Liver (tissue), 9 donors: ENCODE measurements around the gene NCKAP5L. TPM values are rescaled to one million over a fixed set of nuclear protein-coding genes. Genes with fewer than 3 reads are reported as not detected.

ENCODE experiments used
- DNase-seq: peaks from one replicate; pipeline ENCODE4 v3.0.0-alpha.2; 2017; ENCODE audit warnings: low spot score
- H3K27ac ChIP-seq, 2 donors: one replicate each; pipeline ENCODE4 v1.7.0; 2013; ENCODE audit warnings: inconsistent platforms in 2 of 2, low read length in 2 of 2, control low read depth in 1 of 2, low read depth in 1 of 2, mild to moderate bottlenecking in 1 of 2
- H3K27me3 ChIP-seq, 4 donors: one replicate each; pipeline versions ENCODE4 v1.6.1 to v1.7.0; 2013; ENCODE audit warnings: low read length in 3 of 4, inconsistent platforms in 1 of 4, mild to moderate bottlenecking in 1 of 4, moderate library complexity in 1 of 4; ENCODE audit not compliant: control insufficient read depth in 4 of 4, insufficient read depth in 4 of 4
- H3K36me3 ChIP-seq, 4 donors: one replicate each; pipeline versions ENCODE4 v1.6.1 to v1.7.0; 2013; ENCODE audit warnings: low read length in 3 of 4, mild to moderate bottlenecking in 3 of 4, low read depth in 1 of 4, moderate library complexity in 1 of 4; ENCODE audit not compliant: control insufficient read depth in 4 of 4, insufficient read depth in 3 of 4
- H3K4me1 ChIP-seq, 4 donors: one replicate each; pipeline versions ENCODE4 v1.6.1 to v1.7.0; 2013; ENCODE audit warnings: low read length in 3 of 4, mild to moderate bottlenecking in 3 of 4, moderate library complexity in 1 of 4; ENCODE audit not compliant: control insufficient read depth in 4 of 4, insufficient read depth in 4 of 4
- H3K4me3 ChIP-seq, 3 donors: one replicate each; pipeline versions ENCODE4 v1.6.1 to v1.7.0; 2013; ENCODE audit warnings: low read length in 3 of 3, control low read depth in 1 of 3, low read depth in 1 of 3, mild to moderate bottlenecking in 1 of 3
- H3K9ac ChIP-seq, 2 donors: one replicate each; pipeline ENCODE4 v1.7.0; 2013; ENCODE audit warnings: low read length in 2 of 2, mild to moderate bottlenecking in 2 of 2, moderate library complexity in 2 of 2, control low read depth in 1 of 2, low read depth in 1 of 2
- H3K9me3 ChIP-seq, 4 donors: one replicate each; pipeline versions ENCODE4 v1.6.1 to v1.7.0; 2013; ENCODE audit warnings: low read length in 3 of 4; ENCODE audit not compliant: control insufficient read depth in 4 of 4
- CTCF ChIP-seq: fragments of 150-350 bp; IDR thresholded peaks from 2 replicates; pipeline ENCODE4 v1.5.1; 2017; ENCODE audit warnings: improper control_type of control experiment, low read depth, low read length; ENCODE audit not compliant: missing input control
- EGR1 ChIP-seq, 2 donors: IDR thresholded peaks; 2 replicates each; pipeline ENCODE4 v1.6.1; 2016 to 2018; ENCODE audit warnings: antibody characterized with exemption in 2 of 2, low read depth in 2 of 2
- FOXA1 ChIP-seq: IDR thresholded peaks from 2 replicates; pipeline ENCODE4 v1.6.1; 2016; ENCODE audit warnings: antibody characterized with exemption
- FOXA2 ChIP-seq: IDR thresholded peaks from 2 replicates; pipeline ENCODE4 v1.6.1; 2016; ENCODE audit warnings: antibody characterized with exemption
- GABPA ChIP-seq, 2 donors: IDR thresholded peaks in 1 of 2; conservative IDR thresholded peaks in 1 of 2; 2 replicates each; pipeline ENCODE4 v1.6.1; 2016; ENCODE audit warnings: antibody characterized with exemption in 2 of 2, mild to moderate bottlenecking in 1 of 2, moderate library complexity in 1 of 2
- HNF4A ChIP-seq, 2 donors: conservative IDR thresholded peaks; 2 replicates each; pipeline ENCODE4 v1.6.1; 2016; ENCODE audit warnings: antibody characterized with exemption in 2 of 2, mild to moderate bottlenecking in 2 of 2
- HNF4G ChIP-seq: IDR thresholded peaks from 2 replicates; pipeline ENCODE4 v1.6.1; 2016; ENCODE audit warnings: antibody characterized with exemption
- JUND ChIP-seq, 2 donors: IDR thresholded peaks; 2 replicates each; pipeline ENCODE4 v1.6.1; 2016; ENCODE audit warnings: antibody characterized with exemption in 2 of 2
- MAX ChIP-seq: IDR thresholded peaks from 2 replicates; pipeline ENCODE4 v1.6.1; 2016; ENCODE audit warnings: antibody characterized with exemption
- RAD21 ChIP-seq, 2 donors: IDR thresholded peaks; 2 replicates each; pipeline ENCODE4 v1.6.1; 2016; ENCODE audit warnings: antibody characterized with exemption in 2 of 2, mild to moderate bottlenecking in 2 of 2
- REST ChIP-seq: IDR thresholded peaks from 2 replicates; pipeline ENCODE4 v1.6.1; 2016; ENCODE audit warnings: antibody characterized with exemption, mild to moderate bottlenecking
- RXRA ChIP-seq, 2 donors: IDR thresholded peaks; 2 replicates each; pipeline ENCODE4 v1.6.1; 2017 to 2018; ENCODE audit warnings: antibody characterized with exemption in 2 of 2, mild to moderate bottlenecking in 1 of 2
- SP1 ChIP-seq: IDR thresholded peaks from 2 replicates; pipeline ENCODE4 v1.6.1; 2018; ENCODE audit warnings: antibody characterized with exemption, mild to moderate bottlenecking
- TAF1 ChIP-seq: conservative IDR thresholded peaks from 2 replicates; pipeline ENCODE4 v1.6.1; 2016; ENCODE audit warnings: antibody characterized with exemption, mild to moderate bottlenecking
- ZBTB33 ChIP-seq: IDR thresholded peaks from 2 replicates; pipeline ENCODE4 v1.6.1; 2016; ENCODE audit warnings: antibody characterized with exemption
- WGBS: extraction: QIAGEN DNeasy Blood & Tissue Kit; methylation state at CpG from one replicate; pipeline ENCODE4 v1.1.7; 2013; 5-methylcytosine and 5-hydroxymethylcytosine counted together
- polyA plus RNA-seq, 2 donors: library from polyadenylated mRNA; stranded (reverse) in 1 of 2; unstranded in 1 of 2; fragments of 200-250 nt in 1 of 2; fragments of >200 nt in 1 of 2; fragmentation: Nextera tagmentation in 1 of 2; extraction: Ambion mirVana in 1 of 2; gene quantifications; one replicate each; pipeline versions ENCODE4 v1.2.1 to v1.2.3, GENCODE V29; 2013 to 2015
- total RNA-seq, 2 donors: library from RNA; depleted of rRNA; stranded (reverse); fragments of >200 nt; gene quantifications; one replicate each; pipeline ENCODE4 v1.2.3, GENCODE V29; 2014
- TF ChIP-seq, protein P1 (sequence below): IDR thresholded peaks from 2 replicates; pipeline ENCODE4 v1.6.1; 2016; ENCODE audit warnings: antibody characterized with exemption
- donor health status: healthy.
- donor health status: healthy.
- donor health status: healthy.
- donor health status: healthy.
- donor health status: healthy.

Gene NCKAP5L
- total and polyA plus RNA-seq, 4 donors, result 2.9 to 6.8 (median 4.2) TPM

DNA sequence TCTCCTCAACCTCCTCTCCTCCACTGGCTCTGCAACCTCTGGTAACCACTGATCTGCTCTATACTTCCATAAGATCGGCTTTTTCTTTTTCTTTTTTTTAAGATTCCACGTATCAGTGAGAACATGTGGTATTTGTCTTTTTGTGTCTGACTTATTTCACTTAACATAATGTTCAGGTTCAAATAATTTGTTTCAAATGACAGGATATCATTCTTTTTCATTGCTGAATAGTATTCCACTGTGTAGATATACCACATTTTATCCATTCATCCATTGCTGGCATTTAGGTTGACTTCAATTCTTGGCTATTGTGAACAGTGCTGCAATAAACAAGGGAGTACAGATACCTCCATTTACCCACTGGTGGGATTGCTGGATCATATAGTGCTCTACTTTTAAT lies 40.5 kb downstream of the NCKAP5L start:
- Histone ChIP-seq H3K36me3 (peaks cover 0 to 7% (median 0%) of the 10 kb centered on the region in 4 donors), H3K4me1 (no peaks in the 10 kb centered on the region), H3K4me3 (no peak overlapping the region), H3K27me3 (no peaks in the 10 kb centered on the region), H3K9me3 (peaks cover 0 to 4% (median 0%) of the 10 kb centered on the region in 4 donors), H3K9ac (no peak overlapping the region), H3K27ac (no peak overlapping the region)
- WGBS, result 97% methylated on average over 2 of the region's 2 CpGs
- no peak for DNase-seq
- TF ChIP-seq FOXA1 (no peak), FOXA2 (no peak), RXRA (IDR thresholded peaks at IDR 0.05) (no peak), GABPA (IDR thresholded peaks at IDR 0.05 in 1 of 2, conservative IDR thresholded peaks at IDR 0.05 in 1 of 2) (no peak), SP1 (no peak), MAX (no peak)

GRCh38 chr12:49784756-49785409 lies 43.3 kb downstream of the NCKAP5L start:
- no peaks in the 10 kb centered on the region for H3K27me3 ChIP-seq
- no peaks in the 10 kb centered on the region for H3K4me1 ChIP-seq
- H3K9ac ChIP-seq, result no peak overlapping the region
- no peak overlapping the region for H3K27ac ChIP-seq
- TF ChIP-seq CTCF (no peak), GABPA (IDR thresholded peaks at IDR 0.05 in 1 of 2, conservative IDR thresholded peaks at IDR 0.05 in 1 of 2) (no peak), FOXA2 (no peak), TAF1 (no peak), REST (no peak), EGR1 (IDR thresholded peaks at IDR 0.05; ENCODE audit: low read depth in 2 of 2) (no peak), ZBTB33 (no peak), RAD21 (IDR thresholded peaks at IDR 0.05) (no peak), HNF4G (no peak), RXRA (IDR thresholded peaks at IDR 0.05) (no peak), MAX (no peak), JUND (IDR thresholded peaks at IDR 0.05) (no peak), HNF4A (conservative IDR thresholded peaks at IDR 0.05) (no peak)
- TF ChIP-seq, protein P1, sequence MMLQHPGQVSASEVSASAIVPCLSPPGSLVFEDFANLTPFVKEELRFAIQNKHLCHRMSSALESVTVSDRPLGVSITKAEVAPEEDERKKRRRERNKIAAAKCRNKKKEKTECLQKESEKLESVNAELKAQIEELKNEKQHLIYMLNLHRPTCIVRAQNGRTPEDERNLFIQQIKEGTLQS, result no peak
- DNase-seq, result no peak
- no peak overlapping the region for H3K4me3 ChIP-seq
- WGBS, result 95% methylated on average over 4 of the region's 4 CpGs
- peaks cover 0 to 2% (median 0%) of the 10 kb centered on the region in 4 donors for H3K36me3 ChIP-seq
- H3K9me3 ChIP-seq, result peaks cover 0 to 4% (median 0%) of the 10 kb centered on the region in 4 donors
